SW 1271 (cell line): ENCODE data around the gene SLITRK3.

Experiments used
- DNase-seq, 2 experiments: peaks; one replicate each; lab custom pipeline; 2025; lab: John Stamatoyannopoulos, UW

Gene SLITRK3

GRCh38 chr3:165195640-165196576 is at the start of gene SLITRK3:
Gene SLITRK3 (minus strand): TSS chr3:165196384. CDS start chr3:165190830, 5,554 bp downstream.
- DNase-seq, result no peak

GRCh38 chr3:165243597-165243996 is 47.4 kb upstream of the SLITRK3 start:
- DNase-seq, result no peak

GRCh38 chr3:165233501-165234195 is 37.5 kb upstream of the SLITRK3 start:
- no peak for DNase-seq

- no peak for DNase-seq
Observed at GRCh38 chr3:165225604-165226003, 29.4 kb upstream of the SLITRK3 start.

- DNase-seq, result no peak
Observed at GRCh38 chr3:165217739-165218138, 21.6 kb upstream of the SLITRK3 start.

GRCh38 chr3:165212580-165212979 is 16.4 kb upstream of the SLITRK3 start:
- DNase-seq, result no peak

GRCh38 chr3:165211721-165212120 is 15.5 kb upstream of the SLITRK3 start:
- no peak for DNase-seq

GRCh38 chr3:165210727-165211126 is 14.5 kb upstream of the SLITRK3 start:
- DNase-seq, result no peak

GRCh38 chr3:165210132-165210531 is 13.9 kb upstream of the SLITRK3 start:
- DNase-seq, result peak in 1 of 2 experiments; percentile 12

- peak; percentile 9 to 68 for DNase-seq
Observed at GRCh38 chr3:165206454-165207266, 10.5 kb upstream of the SLITRK3 start.

- no peak for DNase-seq
Observed at GRCh38 chr3:165204445-165204844, 8.3 kb upstream of the SLITRK3 start.

GRCh38 chr3:165202995-165203394 is 6.8 kb upstream of the SLITRK3 start:
- no peak for DNase-seq

- DNase-seq, result no peak
Observed at GRCh38 chr3:165201964-165202363, 5.8 kb upstream of the SLITRK3 start.

- no peak for DNase-seq
Observed at GRCh38 chr3:165197481-165197800, 1.3 kb upstream of the SLITRK3 start.

- no peak for DNase-seq
Observed at GRCh38 chr3:165196577-165197480, 645 bp upstream of the SLITRK3 start.

- no peak for DNase-seq
Observed at GRCh38 chr3:165195241-165195639, 944 bp downstream of the SLITRK3 start.

- DNase-seq, result no peak
Observed at GRCh38 chr3:165194511-165195240, 1.5 kb downstream of the SLITRK3 start.

- no peak for DNase-seq
Observed at GRCh38 chr3:165193366-165194254, 2.6 kb downstream of the SLITRK3 start.

GRCh38 chr3:165192610-165193192 is 3.5 kb downstream of the SLITRK3 start:
- no peak for DNase-seq
